22Rv1 (cell line): Measurements from ENCODE around the gene NRGN.

Experiments
- ZFX ChIP-seq: fragments of 450-650 bp; IDR thresholded peaks from 2 replicates; pipeline ENCODE4 v1.6.1; 2017; ENCODE audit warnings: antibody characterized with exemption, borderline replicate concordance
- TF ChIP-seq, protein P1 (sequence below): fragments of 450-650 bp; IDR thresholded peaks from 2 replicates; pipeline ENCODE4 v1.5.1; 2017; ENCODE audit warnings: mild to moderate bottlenecking

DNA sequence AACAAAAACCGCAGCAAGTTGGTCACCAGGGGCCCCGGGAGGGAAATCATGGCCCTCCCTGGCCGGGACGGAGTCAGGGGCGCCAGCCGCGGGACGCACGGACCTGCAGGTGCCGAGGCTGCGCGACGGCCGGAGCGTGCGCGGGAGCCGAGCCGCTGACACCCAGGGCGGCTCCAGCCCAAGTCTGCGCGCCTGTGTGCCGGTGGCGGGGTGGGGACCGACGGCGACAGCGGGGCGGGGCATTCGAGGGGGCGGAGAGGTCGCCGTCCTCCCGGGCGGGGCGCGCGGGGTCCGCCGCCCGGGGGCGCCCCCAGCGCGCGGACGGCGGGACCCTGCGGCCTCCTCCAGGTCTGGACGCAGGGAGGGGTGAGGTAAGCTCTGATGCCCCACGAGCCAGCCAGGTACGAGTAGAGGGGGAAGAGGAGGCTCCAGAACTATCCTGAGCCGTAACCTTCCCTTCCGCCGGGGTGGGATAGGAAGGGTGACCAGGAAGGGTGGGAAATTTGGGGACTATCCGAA, 22.4 kb downstream of the NRGN start, which contains the start of gene ESAM:
- TF ChIP-seq, protein P1, sequence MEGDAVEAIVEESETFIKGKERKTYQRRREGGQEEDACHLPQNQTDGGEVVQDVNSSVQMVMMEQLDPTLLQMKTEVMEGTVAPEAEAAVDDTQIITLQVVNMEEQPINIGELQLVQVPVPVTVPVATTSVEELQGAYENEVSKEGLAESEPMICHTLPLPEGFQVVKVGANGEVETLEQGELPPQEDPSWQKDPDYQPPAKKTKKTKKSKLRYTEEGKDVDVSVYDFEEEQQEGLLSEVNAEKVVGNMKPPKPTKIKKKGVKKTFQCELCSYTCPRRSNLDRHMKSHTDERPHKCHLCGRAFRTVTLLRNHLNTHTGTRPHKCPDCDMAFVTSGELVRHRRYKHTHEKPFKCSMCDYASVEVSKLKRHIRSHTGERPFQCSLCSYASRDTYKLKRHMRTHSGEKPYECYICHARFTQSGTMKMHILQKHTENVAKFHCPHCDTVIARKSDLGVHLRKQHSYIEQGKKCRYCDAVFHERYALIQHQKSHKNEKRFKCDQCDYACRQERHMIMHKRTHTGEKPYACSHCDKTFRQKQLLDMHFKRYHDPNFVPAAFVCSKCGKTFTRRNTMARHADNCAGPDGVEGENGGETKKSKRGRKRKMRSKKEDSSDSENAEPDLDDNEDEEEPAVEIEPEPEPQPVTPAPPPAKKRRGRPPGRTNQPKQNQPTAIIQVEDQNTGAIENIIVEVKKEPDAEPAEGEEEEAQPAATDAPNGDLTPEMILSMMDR = no peak
- no peak for TF ChIP-seq ZFX
